ENCODE data around the gene HNRNPUL2.

DNA sequence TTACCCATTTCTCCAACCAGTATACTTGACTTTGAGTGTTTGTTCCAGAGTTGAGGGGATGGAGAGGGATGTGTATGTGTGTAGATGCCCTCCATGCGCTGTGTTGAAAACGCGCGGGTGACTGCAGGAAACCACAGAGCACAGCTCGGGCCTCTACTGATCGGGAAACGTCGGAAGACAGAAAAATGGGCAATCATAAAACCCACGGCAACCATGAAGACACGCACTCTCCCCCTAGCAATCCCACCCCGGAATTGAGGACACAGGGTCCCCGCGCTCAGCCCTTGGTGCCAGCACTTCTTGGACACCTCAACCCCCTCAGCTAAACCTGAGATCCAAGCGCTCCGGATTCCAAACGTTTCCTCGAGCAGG lies 56.0 kb downstream of the HNRNPUL2 start:
- TF ChIP-seq, protein P1, sequence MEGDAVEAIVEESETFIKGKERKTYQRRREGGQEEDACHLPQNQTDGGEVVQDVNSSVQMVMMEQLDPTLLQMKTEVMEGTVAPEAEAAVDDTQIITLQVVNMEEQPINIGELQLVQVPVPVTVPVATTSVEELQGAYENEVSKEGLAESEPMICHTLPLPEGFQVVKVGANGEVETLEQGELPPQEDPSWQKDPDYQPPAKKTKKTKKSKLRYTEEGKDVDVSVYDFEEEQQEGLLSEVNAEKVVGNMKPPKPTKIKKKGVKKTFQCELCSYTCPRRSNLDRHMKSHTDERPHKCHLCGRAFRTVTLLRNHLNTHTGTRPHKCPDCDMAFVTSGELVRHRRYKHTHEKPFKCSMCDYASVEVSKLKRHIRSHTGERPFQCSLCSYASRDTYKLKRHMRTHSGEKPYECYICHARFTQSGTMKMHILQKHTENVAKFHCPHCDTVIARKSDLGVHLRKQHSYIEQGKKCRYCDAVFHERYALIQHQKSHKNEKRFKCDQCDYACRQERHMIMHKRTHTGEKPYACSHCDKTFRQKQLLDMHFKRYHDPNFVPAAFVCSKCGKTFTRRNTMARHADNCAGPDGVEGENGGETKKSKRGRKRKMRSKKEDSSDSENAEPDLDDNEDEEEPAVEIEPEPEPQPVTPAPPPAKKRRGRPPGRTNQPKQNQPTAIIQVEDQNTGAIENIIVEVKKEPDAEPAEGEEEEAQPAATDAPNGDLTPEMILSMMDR (IDR thresholded peaks at IDR 0.05): no peak
- no peak for TF ChIP-seq POLR2AphosphoS5 (IDR thresholded peaks at IDR 0.05)
